GM18870 (cell line): ENCODE measurements around the gene SOX5.
"Not testable (repeated sequence)": the region's sequence is repeated elsewhere in the genome, so short reads cannot be mapped to it uniquely, and the experiment has no call there.

ENCODE experiments used
- ATAC-seq: cut with Tn5 transposase; IDR thresholded peaks from one replicate; pipeline ENCODE4 v1.9.1; 2021; ENCODE audit warnings: moderate library complexity; ENCODE audit not compliant: unreplicated experiment

SOX5 gene

GRCh38 chr12:23504641-23505399 lies 444.6 kb downstream of the SOX5 start:
- no peak for ATAC-seq

GRCh38 chr12:23504043-23504442 lies 445.4 kb downstream of the SOX5 start:
- ATAC-seq: no peak

GRCh38 chr12:23503544-23503943 lies 445.9 kb downstream of the SOX5 start:
- no peak for ATAC-seq

GRCh38 chr12:23502259-23502658 lies 447.2 kb downstream of the SOX5 start:
- no peak for ATAC-seq

- no peak for ATAC-seq
Observed at GRCh38 chr12:23495472-23495871, 454.0 kb downstream of the SOX5 start.

GRCh38 chr12:23493672-23494071 lies 455.8 kb downstream of the SOX5 start:
- ATAC-seq: no peak

- ATAC-seq: not testable (repeated sequence)
Observed at GRCh38 chr12:23491029-23491428, 458.4 kb downstream of the SOX5 start.

- ATAC-seq: no peak
Observed at GRCh38 chr12:23488130-23488529, 461.3 kb downstream of the SOX5 start.

- no peak for ATAC-seq
Observed at GRCh38 chr12:23484238-23484637, 465.2 kb downstream of the SOX5 start.

GRCh38 chr12:23482571-23482970 lies 466.9 kb downstream of the SOX5 start:
- ATAC-seq: no peak
